SU-DHL-6 (cell line): ENCODE results near the gene SPRED2.
"Not testable (repeated sequence)": the region's sequence is repeated elsewhere in the genome, so short reads cannot be mapped to it uniquely, and the experiment has no call there.

Experiments
- H2AFZ ChIP-seq: fragments of 200-600 bp; sonication (generic); 2 replicates; pipeline ENCODE4 v1.6.1; 2014; ENCODE audit warnings: low read depth, mild to moderate bottlenecking, moderate library complexity, mixed read lengths, antibody characterized with exemption, low read length; ENCODE audit not compliant: severe bottlenecking
- H3F3A ChIP-seq: fragments of 200-600 bp; shearing (Covaris generic); 2 replicates; pipeline ENCODE4 v1.6.0; 2016; ENCODE audit warnings: antibody characterized with exemption, mild to moderate bottlenecking; ENCODE audit not compliant: insufficient read depth
- H3K27ac ChIP-seq: fragments of 200-600 bp; sonication (generic); 2 replicates; pipeline ENCODE4 v1.5.1; 2016; ENCODE audit warnings: low read depth, mild to moderate bottlenecking, low read length, moderate library complexity, mixed read lengths
- H3K27me3 ChIP-seq: fragments of 200-600 bp; sonication (generic), shearing (Covaris generic); 2 replicates; pipeline ENCODE4 v1.6.0; 2014; ENCODE audit warnings: mild to moderate bottlenecking, low read length
- H3K36me3 ChIP-seq: fragments of 200-600 bp; sonication (generic); 2 replicates; pipeline ENCODE4 v1.6.1; 2014; ENCODE audit warnings: mild to moderate bottlenecking, low read length, mixed read lengths
- H3K4me2 ChIP-seq: fragments of 300-600, 200-600 bp; shearing (Covaris generic), sonication (generic); 2 replicates; pipeline ENCODE4 v1.6.0; 2014; ENCODE audit warnings: low read length, low read depth, mild to moderate bottlenecking; ENCODE audit not compliant: poor library complexity, severe bottlenecking
- H3K4me3 ChIP-seq: fragments of 200-600 bp; sonication (generic); 2 replicates; pipeline ENCODE4 v1.5.1; 2014; ENCODE audit warnings: antibody characterized with exemption, low read length, mild to moderate bottlenecking, mixed read lengths; ENCODE audit not compliant: insufficient read depth, poor library complexity, severe bottlenecking
- H3K79me2 ChIP-seq: fragments of 200-600 bp; sonication (generic); 2 replicates; pipeline ENCODE4 v1.6.1; 2014; ENCODE audit warnings: mild to moderate bottlenecking, low read length, moderate library complexity; ENCODE audit not compliant: insufficient read depth
- H3K9ac ChIP-seq: fragments of 200-600 bp; sonication (generic); 2 replicates; pipeline ENCODE4 v1.7.0; 2014; ENCODE audit warnings: mild to moderate bottlenecking, low read length
- H3K9me2 ChIP-seq: fragments of 200-600 bp; sonication (generic); replicated peaks from 2 replicates; pipeline ENCODE4 v1.6.1; 2014; ENCODE audit warnings: low read length; ENCODE audit not compliant: insufficient read depth
- H3K9me3 ChIP-seq: fragments of 200-600 bp; sonication (generic); 2 replicates; pipeline ENCODE4 v1.6.1; 2014; ENCODE audit warnings: low read length, mixed read lengths; ENCODE audit not compliant: insufficient read depth
- H4K20me1 ChIP-seq: fragments of 200-600 bp; sonication (generic); 2 replicates; pipeline ENCODE4 v1.6.1; 2014; ENCODE audit warnings: low read depth, mild to moderate bottlenecking, antibody characterized with exemption, low read length, moderate library complexity, mixed read lengths
- EZH2phosphoT487 ChIP-seq: fragments of 200-600 bp; sonication (generic), shearing (Covaris generic); conservative IDR thresholded peaks from 2 replicates; pipeline ENCODE4 v1.6.1; 2018; ENCODE audit warnings: mild to moderate bottlenecking, antibody characterized with exemption, low read length, moderate library complexity, mixed read lengths
- TF ChIP-seq, protein P1 (sequence below): fragments of 200-600 bp; sonication (generic); IDR thresholded peaks from one replicate; pipeline ENCODE4 v1.5.1; 2017; ENCODE audit warnings: antibody characterized with exemption, mild to moderate bottlenecking, low read length, moderate library complexity; ENCODE audit not compliant: insufficient read depth, poor library complexity, severe bottlenecking

The SPRED2 gene

DNA sequence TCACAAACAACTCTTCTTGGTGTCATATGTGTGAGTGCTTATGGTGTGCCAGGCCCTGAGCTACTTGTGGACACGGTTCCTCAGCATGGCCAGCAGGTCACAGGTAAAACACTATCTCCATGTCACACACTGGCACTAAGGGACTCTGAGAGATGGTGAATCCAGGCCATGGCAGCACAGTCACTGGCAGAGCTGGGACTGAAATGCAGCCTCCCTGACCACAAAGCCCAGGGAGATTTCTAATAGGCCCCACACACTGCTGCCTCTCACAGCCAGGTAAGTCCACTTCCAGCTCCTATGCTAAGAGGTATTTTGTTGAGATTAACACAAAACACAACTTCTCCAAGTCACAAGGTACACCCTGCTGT is 112.7 kb downstream of the SPRED2 start:
- Histone ChIP-seq H3K4me2 (no peak overlapping the region), H3K36me3 (peaks cover 7% of the 10 kb centered on the region; the same call in 1 of the 2 replicates), H3K9me2 (no peaks in the 10 kb centered on the region), H3K79me2 (no peaks in the 10 kb centered on the region), H3K27me3 (no peaks in the 10 kb centered on the region), H2AFZ (no peak overlapping the region), H3F3A (peaks cover 27% of the 10 kb centered on the region; the same call in 1 of the 2 replicates), H4K20me1 (no peaks in the 10 kb centered on the region), H3K4me3 (no peak overlapping the region), H3K9me3 (no peaks in the 10 kb centered on the region), H3K9ac (no peak overlapping the region), H3K27ac (peak overlapping the region; percentile 36; the same call in 1 of the 2 replicates)
- no peak for TF ChIP-seq EZH2phosphoT487
- TF ChIP-seq, protein P1, sequence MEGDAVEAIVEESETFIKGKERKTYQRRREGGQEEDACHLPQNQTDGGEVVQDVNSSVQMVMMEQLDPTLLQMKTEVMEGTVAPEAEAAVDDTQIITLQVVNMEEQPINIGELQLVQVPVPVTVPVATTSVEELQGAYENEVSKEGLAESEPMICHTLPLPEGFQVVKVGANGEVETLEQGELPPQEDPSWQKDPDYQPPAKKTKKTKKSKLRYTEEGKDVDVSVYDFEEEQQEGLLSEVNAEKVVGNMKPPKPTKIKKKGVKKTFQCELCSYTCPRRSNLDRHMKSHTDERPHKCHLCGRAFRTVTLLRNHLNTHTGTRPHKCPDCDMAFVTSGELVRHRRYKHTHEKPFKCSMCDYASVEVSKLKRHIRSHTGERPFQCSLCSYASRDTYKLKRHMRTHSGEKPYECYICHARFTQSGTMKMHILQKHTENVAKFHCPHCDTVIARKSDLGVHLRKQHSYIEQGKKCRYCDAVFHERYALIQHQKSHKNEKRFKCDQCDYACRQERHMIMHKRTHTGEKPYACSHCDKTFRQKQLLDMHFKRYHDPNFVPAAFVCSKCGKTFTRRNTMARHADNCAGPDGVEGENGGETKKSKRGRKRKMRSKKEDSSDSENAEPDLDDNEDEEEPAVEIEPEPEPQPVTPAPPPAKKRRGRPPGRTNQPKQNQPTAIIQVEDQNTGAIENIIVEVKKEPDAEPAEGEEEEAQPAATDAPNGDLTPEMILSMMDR = no peak

- Histone ChIP-seq H2AFZ (no peak overlapping the region), H3K4me3 (no peak overlapping the region), H3K9ac (no peak overlapping the region), H3F3A (peaks cover 27% of the 10 kb centered on the region; the same call in 1 of the 2 replicates), H3K27ac (no peak overlapping the region), H3K9me3 (no peaks in the 10 kb centered on the region), H3K79me2 (no peaks in the 10 kb centered on the region), H3K4me2 (no peak overlapping the region), H3K27me3 (no peaks in the 10 kb centered on the region), H3K9me2 (no peaks in the 10 kb centered on the region), H4K20me1 (no peaks in the 10 kb centered on the region), H3K36me3 (peaks cover 7% of the 10 kb centered on the region; the same call in 1 of the 2 replicates)
- no peak for TF ChIP-seq EZH2phosphoT487
- TF ChIP-seq, protein P1 = no peak
Measured at GRCh38 chr2:65319072-65319673, 113.2 kb downstream of the SPRED2 start.

DNA sequence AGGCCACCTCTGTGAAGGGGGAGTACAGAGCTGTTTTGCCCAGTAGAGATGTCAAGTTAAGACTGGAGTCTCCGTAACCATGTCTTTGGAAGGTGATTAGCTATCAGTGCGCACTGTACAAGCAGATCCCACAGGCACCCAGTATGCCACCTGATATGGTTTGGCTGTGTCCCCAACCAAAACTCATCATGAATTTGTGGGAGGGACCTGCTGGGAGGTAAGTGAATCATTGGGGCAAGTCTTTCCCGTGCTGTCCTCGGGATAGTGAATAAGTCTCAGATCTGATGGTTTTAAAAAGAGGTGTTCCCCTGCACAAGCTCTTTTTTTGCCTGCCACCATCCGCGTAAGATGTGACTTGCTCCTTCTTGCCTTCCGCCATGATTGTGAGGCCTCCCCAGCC is 114.6 kb downstream of the SPRED2 start:
- Histone ChIP-seq H2AFZ (no peak overlapping the region), H4K20me1 (no peaks in the 10 kb centered on the region), H3K9me3 (no peaks in the 10 kb centered on the region), H3K9me2 (no peaks in the 10 kb centered on the region), H3K4me2 (no peak overlapping the region), H3K4me3 (no peak overlapping the region), H3K27me3 (no peaks in the 10 kb centered on the region), H3K79me2 (no peaks in the 10 kb centered on the region), H3K36me3 (peaks cover 7% of the 10 kb centered on the region; the same call in 1 of the 2 replicates), H3K27ac (no peak overlapping the region), H3K9ac (no peak overlapping the region), H3F3A (peaks cover 21% of the 10 kb centered on the region; the same call in 1 of the 2 replicates)
- no peak for TF ChIP-seq EZH2phosphoT487
- TF ChIP-seq, protein P1 = no peak

DNA sequence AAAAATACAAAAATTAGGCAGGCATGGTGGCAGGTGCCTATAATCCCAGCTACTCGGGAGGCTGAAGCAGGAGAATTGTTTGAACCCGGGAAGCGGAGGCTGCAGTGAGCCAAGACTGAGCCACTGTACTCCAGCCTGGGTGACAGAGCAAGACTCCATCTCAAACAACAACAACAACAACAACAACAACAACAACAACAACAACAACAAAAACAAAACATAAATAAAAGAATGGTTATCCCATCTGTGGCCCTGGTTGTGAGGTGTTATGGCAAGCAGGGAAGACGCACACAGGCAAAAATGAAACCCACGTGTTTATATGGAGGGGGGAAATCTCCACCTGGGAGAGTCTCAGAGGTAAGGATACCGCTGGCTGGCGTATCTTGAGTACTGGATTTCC is 115.0 kb downstream of the SPRED2 start:
- not testable (repeated sequence) for H3K36me3 ChIP-seq, H3K27ac ChIP-seq, H2AFZ ChIP-seq, H3K9me2 ChIP-seq, H3K27me3 ChIP-seq, H3K9ac ChIP-seq, H4K20me1 ChIP-seq, H3K79me2 ChIP-seq, H3K4me2 ChIP-seq, H3K4me3 ChIP-seq, H3K9me3 ChIP-seq
- H3F3A ChIP-seq = peaks cover 19% of the 10 kb centered on the region; the same call in 1 of the 2 replicates
